Frontal cortex (tissue), 1 donor: ENCODE results near the gene TMEM242. TPM values are rescaled to one million over a fixed set of nuclear protein-coding genes. Genes with fewer than 3 reads are reported as not detected.

Experiments used
- total RNA-seq: library from RNA; depleted of rRNA; stranded (reverse); fragments of >200 nt; gene quantifications from one replicate; pipeline ENCODE4 v1.2.3, GENCODE V29; 2014

TMEM242 gene
- total RNA-seq, 1 donor from 2014 or later, result 10.2 TPM

Other genes with a start within 250 kb of the TMEM242 start
- 9.0 TPM for gene ZDHHC14, start 57.7 kb upstream of the TMEM242 start, total RNA-seq